Prostate gland (tissue), 2 donors: ENCODE results near the gene SLC43A2. TPM values are rescaled to one million over a fixed set of nuclear protein-coding genes. Genes with fewer than 3 reads are reported as not detected.

ENCODE experiments used
- DNase-seq: peaks from one replicate; pipeline ENCODE4 v3.0.0-alpha.2; 2019; ENCODE audit warnings: low spot score
- H3K27ac ChIP-seq, 2 donors: fragments of 200-600 bp; sonication (generic); 2 replicates each; pipeline ENCODE4 v1.5.1; 2017 to 2019
- H3K27me3 ChIP-seq: fragments of 200-600 bp; sonication (generic); replicated peaks from 2 replicates; pipeline ENCODE4 v1.5.1; 2019; ENCODE audit not compliant: insufficient read depth
- H3K36me3 ChIP-seq, 2 donors: fragments of 200-600 bp; sonication (generic); 1 replicate in 1 of 2; 2 replicates in 1 of 2; pipeline versions ENCODE4 v1.5.1 to v1.8.1; 2017 to 2019
- H3K4me1 ChIP-seq: fragments of 200-600 bp; sonication (generic); replicated peaks from 2 replicates; pipeline ENCODE4 v1.5.1; 2019
- H3K4me3 ChIP-seq, 2 donors: fragments of 200-600 bp; sonication (generic); 2 replicates each; pipeline ENCODE4 v1.5.1; 2017 to 2019
- H3K9me3 ChIP-seq: fragments of 200-600 bp; sonication (generic); 2 replicates; pipeline ENCODE4 v1.5.1; 2017
- POLR2A ChIP-seq: fragments of 450-650 bp; IDR thresholded peaks from one replicate; pipeline ENCODE4 v1.6.1; 2016; ENCODE audit warnings: antibody characterized with exemption, mild to moderate bottlenecking
- POLR2AphosphoS5 ChIP-seq: sonication (generic); formaldehyde crosslinking; IDR thresholded peaks from one replicate; pipeline ENCODE4 v1.6.1; 2017; ENCODE audit warnings: antibody characterized with exemption
- WGBS: methylation state at CpG from one replicate; pipeline ENCODE4 v1.1.5; 2018; 5-methylcytosine and 5-hydroxymethylcytosine counted together
- intact Hi-C: fragments of 100-400 bp; cut with DNase I; formaldehyde crosslinking; loops from one replicate; pipeline ENCODE4 v1.14.2; 2022
- total RNA-seq, 2 donors: library from RNA; depleted of rRNA; stranded (reverse); fragments of >200 nt; gene quantifications; one replicate each; pipeline ENCODE4 v1.1.0, GENCODE V29; 2016
- TF ChIP-seq, protein P1 (sequence below), 4 experiments: fragments of 200-600 bp in 2 of 4; fragments of 450-650 bp in 2 of 4; sonication (generic) in 2 of 4; IDR thresholded peaks; 1 replicate in 3 of 4; 2 replicates in 1 of 4; pipeline ENCODE4 v1.5.1; 2016 to 2019; ENCODE audit warnings: antibody characterized with exemption in 4 of 4, mild to moderate bottlenecking in 2 of 4, moderate library complexity in 2 of 4

Gene SLC43A2
- total RNA-seq, 2 donors from 2014 or later: 11.8 to 14.8 TPM

DNA sequence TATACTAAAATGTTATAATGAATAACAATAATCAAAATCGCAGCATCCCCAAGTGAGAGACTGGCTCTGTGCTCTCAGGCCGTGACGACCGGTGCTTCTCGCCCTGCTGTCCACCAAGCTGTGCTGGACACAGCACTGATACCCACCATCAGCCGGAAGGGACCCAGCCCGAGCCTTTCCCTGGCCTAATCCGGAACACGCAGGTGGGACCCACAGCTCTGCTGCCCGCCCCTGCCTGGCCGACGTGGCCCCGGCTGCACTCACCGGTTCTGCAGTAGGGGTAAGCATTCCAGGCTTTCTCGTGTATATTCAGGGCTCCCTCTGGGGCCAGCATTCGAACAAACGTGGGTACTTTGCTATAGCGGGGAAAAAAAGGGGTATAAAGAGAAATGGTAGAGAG, 80.6 kb downstream of the SLC43A2 start:
- no peak overlapping the region for H3K27ac ChIP-seq
- intact Hi-C loops: no loop called here
- 94% methylated on average over 18 of the region's 18 CpGs for WGBS
- TF ChIP-seq POLR2AphosphoS5 (no peak), POLR2A (no peak)
- TF ChIP-seq, protein P1, sequence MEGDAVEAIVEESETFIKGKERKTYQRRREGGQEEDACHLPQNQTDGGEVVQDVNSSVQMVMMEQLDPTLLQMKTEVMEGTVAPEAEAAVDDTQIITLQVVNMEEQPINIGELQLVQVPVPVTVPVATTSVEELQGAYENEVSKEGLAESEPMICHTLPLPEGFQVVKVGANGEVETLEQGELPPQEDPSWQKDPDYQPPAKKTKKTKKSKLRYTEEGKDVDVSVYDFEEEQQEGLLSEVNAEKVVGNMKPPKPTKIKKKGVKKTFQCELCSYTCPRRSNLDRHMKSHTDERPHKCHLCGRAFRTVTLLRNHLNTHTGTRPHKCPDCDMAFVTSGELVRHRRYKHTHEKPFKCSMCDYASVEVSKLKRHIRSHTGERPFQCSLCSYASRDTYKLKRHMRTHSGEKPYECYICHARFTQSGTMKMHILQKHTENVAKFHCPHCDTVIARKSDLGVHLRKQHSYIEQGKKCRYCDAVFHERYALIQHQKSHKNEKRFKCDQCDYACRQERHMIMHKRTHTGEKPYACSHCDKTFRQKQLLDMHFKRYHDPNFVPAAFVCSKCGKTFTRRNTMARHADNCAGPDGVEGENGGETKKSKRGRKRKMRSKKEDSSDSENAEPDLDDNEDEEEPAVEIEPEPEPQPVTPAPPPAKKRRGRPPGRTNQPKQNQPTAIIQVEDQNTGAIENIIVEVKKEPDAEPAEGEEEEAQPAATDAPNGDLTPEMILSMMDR (IDR thresholded peaks at IDR 0.05): no peak
- H3K4me1 ChIP-seq: no peaks in the 10 kb centered on the region
- peaks cover 0 to 6% of the 10 kb centered on the region in 2 donors for H3K36me3 ChIP-seq
- no peaks in the 10 kb centered on the region for H3K9me3 ChIP-seq
- no peak overlapping the region for H3K4me3 ChIP-seq
- DNase-seq: no peak
- H3K27me3 ChIP-seq: no peaks in the 10 kb centered on the region

DNA sequence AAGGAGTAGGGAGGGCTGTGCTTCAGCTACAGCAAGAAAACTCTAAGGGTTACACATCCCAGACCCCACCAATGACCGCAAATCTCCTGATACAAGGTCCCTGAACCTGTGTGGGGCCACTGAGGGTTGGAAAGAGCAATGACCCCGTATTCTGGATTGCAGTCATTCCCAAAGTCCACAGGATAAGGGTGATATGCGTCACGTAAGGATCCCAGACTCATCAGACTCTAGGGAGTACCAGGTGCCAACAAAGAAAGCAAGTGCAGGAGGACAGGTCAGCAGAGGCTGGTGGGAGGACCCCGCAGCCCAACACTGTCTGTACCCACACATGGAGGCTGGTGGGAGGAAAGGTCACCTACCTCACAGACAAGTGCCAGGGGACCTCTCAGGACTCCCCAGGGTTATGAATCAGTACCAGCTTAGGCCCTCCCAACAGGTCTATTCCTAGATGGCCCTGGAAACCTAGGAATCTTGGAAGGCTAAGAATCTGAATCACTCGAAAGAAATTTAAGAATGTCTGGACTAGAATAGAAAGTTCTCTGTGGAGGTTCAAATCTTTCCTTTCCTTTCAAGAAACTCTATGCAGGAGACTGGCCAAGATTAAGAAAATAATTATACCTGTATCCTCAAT, 82.2 kb downstream of the SLC43A2 start:
- WGBS: 96% methylated on average over 6 of the region's 6 CpGs
- no peaks in the 10 kb centered on the region for H3K4me1 ChIP-seq
- DNase-seq: no peak
- intact Hi-C loops: no loop called here
- H3K9me3 ChIP-seq: no peaks in the 10 kb centered on the region
- H3K36me3 ChIP-seq: peaks cover 6 to 7% of the 10 kb centered on the region in 2 donors
- H3K27me3 ChIP-seq: no peaks in the 10 kb centered on the region
- H3K4me3 ChIP-seq: no peak overlapping the region
- TF ChIP-seq, protein P1 (IDR thresholded peaks at IDR 0.05): no peak
- TF ChIP-seq POLR2A (no peak), POLR2AphosphoS5 (no peak)
- H3K27ac ChIP-seq: no peak overlapping the region

DNA sequence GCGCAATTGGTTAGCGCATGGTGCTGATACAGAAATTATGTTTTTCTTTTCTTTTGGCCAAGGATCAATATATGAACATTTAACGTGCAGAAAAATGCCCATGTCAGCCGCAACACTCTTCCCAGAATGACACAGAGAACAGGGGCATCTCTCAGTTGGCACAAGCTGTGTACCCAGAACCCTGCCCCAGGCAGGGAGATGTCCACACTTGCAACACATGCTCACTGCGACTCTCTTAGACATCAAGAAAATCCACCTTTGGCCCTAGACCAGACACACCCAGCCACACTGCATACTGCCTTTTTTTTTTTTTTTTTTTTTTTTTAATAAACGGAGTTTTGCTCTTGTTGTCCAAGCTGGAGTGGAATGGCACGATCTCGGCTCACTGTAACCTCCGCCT, 83.0 kb downstream of the SLC43A2 start:
- peaks cover 6 to 10% of the 10 kb centered on the region in 2 donors for H3K36me3 ChIP-seq
- H3K4me3 ChIP-seq: no peak overlapping the region
- H3K27ac ChIP-seq: no peak overlapping the region
- whole genome bisulfite sequencing: 82% methylated on average over 9 of the region's 9 CpGs
- intact Hi-C loops: no loop called here
- TF ChIP-seq, protein P1 (IDR thresholded peaks at IDR 0.05): no peak
- TF ChIP-seq POLR2AphosphoS5 (no peak), POLR2A (no peak)
- H3K9me3 ChIP-seq: no peaks in the 10 kb centered on the region
- no peak for DNase-seq
- no peaks in the 10 kb centered on the region for H3K4me1 ChIP-seq
- H3K27me3 ChIP-seq: no peaks in the 10 kb centered on the region

DNA sequence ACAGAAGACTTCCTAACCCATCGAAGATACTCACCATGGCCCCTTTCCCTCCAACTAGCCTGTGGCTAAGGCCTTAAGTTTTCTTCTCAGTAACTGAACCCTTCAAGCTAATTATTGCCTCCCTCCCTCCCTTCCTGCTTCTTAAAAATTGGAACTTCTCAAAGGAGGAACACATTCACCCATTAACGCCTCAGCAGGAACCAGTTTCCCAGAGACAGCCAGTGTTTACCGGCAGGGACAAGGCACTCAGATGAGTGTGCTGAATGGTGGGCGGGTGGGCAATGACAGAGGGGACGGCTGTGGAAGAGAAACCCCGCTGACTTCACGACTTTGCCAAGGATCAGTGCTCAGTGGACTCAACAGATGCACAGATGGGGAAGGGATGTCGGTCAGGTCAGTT, 86.3 kb downstream of the SLC43A2 start:
- peaks cover 2 to 19% of the 10 kb centered on the region in 2 donors for H3K36me3 ChIP-seq
- H3K9me3 ChIP-seq: no peaks in the 10 kb centered on the region
- no peaks in the 10 kb centered on the region for H3K4me1 ChIP-seq
- intact Hi-C loops: no loop called here
- TF ChIP-seq POLR2AphosphoS5: no peak
- TF ChIP-seq POLR2A: no peak
- TF ChIP-seq, protein P1 (IDR thresholded peaks at IDR 0.05): no peak
- 78% methylated on average over 8 of the region's 8 CpGs for WGBS
- no peak overlapping the region for H3K4me3 ChIP-seq
- H3K27ac ChIP-seq: no peak overlapping the region
- no peaks in the 10 kb centered on the region for H3K27me3 ChIP-seq
- DNase-seq: no peak

DNA sequence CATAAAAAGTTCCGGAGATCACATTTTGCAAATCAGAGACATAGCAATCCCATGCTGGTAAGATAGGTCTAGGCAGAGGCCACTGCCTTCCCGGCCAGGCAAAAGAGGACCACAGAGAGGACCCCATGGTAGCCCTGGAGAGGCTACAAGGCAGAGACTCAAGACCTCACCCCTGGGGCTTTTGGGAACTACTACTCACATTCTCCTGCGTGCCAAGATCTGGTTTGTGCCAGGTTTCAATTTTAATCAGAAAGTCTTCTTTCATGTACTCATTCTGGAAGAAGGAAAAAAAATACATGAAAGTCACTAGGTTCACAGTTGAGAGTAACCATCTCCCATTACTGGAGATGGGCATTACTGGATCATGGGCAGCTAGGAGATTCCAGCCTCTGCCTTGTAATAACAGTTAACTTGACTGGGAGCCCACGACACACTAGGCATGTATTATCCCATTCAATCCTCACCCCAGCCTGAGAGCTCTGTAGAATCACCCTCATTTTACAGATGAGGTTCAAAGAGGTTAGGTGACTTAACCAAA, 87.2 kb downstream of the SLC43A2 start:
- no peak overlapping the region for H3K27ac ChIP-seq
- intact Hi-C loops: no loop called here
- WGBS: 89% methylated on average over 4 of the region's 4 CpGs
- H3K4me3 ChIP-seq: no peak overlapping the region
- peaks cover 2 to 19% of the 10 kb centered on the region in 2 donors for H3K36me3 ChIP-seq
- H3K27me3 ChIP-seq: no peaks in the 10 kb centered on the region
- H3K9me3 ChIP-seq: no peaks in the 10 kb centered on the region
- TF ChIP-seq, protein P1 (IDR thresholded peaks at IDR 0.05): no peak
- TF ChIP-seq POLR2A (no peak), POLR2AphosphoS5 (no peak)
- DNase-seq: no peak
- no peaks in the 10 kb centered on the region for H3K4me1 ChIP-seq
